Colon (tissue), 2 donors: ENCODE data around the gene TEX51.

Experiments
- FAIRE-seq: peaks from 2 replicates; lab custom pipeline; 2012; peaks lifted over from hg19 to GRCh38; lab: Jason Lieb, UNC
- donor health status: control.
- donor health status: control.

The TEX51 gene

DNA sequence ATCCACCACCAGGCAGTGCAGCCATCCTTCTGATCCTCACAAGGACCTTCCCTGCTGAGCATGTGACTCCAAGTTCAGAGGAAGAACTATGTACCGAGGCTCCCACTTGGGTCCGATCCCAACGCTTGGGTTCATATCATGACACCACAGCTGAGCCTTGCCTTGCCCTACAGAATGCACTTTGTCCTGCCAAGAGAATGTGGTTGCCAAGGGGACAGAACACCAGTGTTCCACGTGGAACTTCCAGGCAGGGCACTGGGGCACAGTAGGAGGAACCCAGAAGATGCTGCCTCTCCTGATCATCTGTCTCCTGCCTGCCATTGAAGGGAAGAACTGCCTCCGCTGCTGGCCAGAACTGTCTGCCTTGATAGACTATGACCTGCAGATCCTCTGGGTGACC lies at the start of gene TEX51:
TSS of gene TEX51 (plus strand) at position 255 of the 400 bp plus-strand sequence. CDS start at position 284, 29 bp downstream.
- FAIRE-seq = no peak

DNA sequence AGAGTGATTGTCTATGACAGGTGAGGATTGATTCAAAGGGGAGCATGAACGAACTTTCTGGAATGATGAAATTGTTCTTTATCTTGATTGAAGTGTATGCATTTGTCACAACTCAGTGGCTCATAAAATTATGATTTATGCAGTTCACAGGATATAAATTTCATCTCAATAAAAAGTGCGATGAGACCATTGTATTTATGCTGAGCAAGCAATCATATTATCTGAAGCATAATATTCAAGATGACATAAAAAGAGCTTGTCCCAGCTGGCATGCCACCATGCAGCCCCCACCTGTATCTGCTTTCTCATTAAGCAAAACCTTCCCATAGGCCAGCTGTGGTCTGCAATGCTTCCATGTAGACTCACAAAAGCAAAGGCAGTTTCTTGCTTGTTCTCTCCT lies 49.6 kb upstream of the TEX51 start:
- no peak for FAIRE-seq

DNA sequence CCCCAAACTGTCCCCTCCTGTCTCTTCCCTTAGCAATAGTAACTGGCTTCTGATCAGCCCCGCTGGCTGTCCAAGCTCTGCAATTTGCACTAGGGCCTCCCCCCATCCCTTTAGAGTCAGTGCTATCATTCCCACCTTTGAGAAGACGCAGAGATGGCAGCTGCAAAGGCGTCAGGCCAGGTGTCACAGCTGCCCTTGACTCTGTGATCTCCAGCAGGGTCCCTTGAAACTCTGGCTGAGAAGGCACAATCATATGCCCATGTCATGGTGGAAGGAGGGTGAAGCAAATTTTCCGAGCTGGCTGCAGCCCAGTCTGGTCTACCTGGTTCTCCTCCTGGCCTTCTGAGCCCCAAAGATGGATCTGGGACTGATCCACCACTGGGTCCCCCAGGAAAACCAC lies 49.2 kb upstream of the TEX51 start:
- FAIRE-seq = no peak

DNA sequence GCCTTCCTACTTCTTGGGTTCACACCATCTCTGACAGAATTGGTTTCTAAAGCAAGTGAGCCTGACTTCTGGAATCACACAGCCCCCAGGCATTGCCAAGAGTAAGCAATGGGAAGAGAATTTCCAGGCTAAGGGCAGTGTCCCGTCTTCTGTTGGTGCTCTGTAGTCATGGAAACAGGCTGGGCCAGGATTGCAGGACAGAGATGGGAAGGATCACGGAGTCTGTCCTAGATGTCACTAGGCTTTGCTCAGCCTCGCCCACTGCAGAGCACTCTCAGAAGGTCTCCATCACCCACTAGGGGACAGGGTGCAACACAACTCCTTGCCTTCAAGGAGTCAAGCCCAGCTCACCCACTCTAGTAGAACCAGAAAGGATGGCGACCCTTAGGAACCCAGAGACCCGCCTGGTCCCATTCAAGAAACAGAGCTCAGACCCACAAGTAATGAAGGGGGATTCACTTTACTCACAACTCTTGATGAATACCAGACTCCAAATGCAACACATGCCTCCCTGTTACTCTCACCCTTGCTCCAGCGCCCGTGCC lies 48.6 kb upstream of the TEX51 start:
- no peak for FAIRE-seq

DNA sequence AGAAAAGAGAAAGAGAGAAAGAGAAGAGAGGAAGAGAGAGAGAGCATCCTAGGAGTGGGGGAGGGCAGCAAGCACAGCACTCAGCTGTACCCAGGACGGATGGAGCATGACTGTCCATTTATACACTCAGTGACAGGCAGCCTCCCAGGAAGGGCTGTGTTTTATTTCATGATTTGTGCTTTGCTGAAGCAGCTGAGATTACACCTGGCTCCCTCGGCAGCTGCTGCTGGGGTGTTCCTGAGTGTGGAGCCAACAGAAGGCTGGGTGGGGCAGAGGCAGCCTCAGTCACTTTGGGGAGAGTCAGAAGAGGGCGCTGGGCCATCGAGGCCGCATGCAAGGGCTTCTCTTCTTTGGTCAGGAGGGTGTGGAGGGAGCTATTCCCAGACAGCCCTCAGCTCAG lies 47.8 kb upstream of the TEX51 start:
- FAIRE-seq = no peak

DNA sequence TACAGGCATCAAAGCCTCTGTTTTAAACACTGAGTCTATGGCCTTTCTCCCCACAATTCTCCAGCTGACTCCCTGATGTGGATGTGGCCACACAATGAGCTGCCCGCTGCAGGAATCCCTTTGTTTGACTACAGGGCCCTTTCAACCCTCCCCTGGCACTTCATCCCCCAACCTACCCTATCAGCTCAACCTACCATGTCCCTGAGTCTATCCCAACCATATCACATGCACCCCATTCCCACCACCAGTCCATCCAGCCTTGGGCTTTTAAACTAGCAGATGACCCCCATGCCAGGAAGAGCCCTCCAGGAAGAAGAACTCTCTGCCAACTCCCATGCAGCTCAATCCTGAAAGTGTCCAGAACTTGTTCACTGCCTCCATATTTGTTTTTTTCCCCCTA lies 46.9 kb upstream of the TEX51 start:
- FAIRE-seq = no peak

DNA sequence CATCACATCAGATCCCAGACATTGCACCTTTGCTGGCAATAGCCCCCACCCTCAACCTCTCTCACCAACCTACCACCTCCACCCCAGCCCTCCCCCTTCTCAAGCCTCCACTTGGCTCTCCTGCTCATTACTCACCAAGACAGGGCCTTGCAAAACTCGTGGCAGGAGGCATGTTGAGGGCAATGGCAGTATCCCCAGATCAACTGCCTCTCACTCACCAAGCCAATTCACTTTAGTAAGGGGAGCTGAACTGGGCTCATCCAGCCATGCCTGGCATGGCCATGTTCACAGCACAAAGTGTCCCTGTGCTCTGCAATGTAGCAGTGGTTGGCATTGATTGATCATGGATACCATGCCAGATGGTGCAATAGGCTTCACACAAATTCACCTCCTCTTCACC lies 46.3 kb upstream of the TEX51 start:
- FAIRE-seq = no peak

DNA sequence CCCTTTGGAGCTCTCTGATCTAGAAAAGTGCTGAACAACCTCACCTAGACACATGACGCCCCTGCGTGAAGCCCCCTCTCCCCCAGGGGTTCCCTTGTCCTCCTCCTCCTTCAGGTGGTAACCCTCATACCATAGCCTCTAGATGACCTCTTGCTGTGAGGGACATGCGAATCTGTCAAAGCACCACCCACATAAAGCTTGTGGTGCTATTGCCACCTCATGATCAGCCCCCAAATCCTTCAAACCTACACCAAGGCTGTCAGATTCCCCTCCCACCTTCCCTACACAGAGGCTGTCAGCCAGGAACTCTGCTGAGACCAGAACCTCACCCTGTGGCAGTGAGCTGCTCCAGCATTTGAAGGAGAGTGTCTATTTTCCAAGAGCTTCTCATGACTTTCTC lies 43.1 kb upstream of the TEX51 start:
- no peak for FAIRE-seq

DNA sequence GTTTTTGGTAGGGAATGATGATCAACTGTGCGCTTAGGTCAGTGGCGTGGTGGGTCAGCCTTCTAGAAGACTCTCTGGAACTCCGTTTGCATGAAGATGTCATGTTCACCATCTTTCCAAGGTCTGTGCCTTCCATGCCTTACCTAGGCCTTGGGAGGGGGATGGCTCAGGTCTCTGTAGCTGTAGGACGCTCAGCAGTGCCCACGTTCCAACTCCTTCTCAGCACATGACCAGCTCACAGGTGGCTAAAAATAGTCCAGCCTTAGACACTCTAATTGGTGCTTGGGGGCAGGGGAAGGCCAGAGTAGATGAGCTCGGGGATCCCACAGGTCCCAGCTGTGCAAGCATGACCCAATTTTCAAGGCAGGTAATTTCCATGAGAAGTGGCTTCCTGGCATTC lies 42.3 kb upstream of the TEX51 start:
- no peak for FAIRE-seq

DNA sequence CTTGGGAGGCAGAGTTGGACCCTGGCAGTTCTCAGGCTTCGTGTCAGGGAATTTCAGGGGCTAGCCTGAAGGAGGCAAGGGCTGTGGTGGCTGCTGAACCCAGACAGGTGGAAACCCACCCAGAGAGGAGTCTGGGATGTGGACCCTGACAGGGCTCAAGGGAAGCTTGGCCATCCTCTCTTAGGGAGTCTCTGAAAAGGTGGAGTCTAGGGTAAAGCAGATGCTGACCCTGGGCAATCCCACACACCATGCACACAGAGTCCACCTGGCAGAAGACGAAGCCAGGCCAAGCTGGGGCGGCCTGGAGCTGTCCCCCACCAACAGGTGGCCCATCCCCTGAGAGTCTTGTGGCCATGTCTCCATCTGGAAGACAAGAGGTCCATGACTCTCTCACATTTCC lies 41.2 kb upstream of the TEX51 start:
- no peak for FAIRE-seq

DNA sequence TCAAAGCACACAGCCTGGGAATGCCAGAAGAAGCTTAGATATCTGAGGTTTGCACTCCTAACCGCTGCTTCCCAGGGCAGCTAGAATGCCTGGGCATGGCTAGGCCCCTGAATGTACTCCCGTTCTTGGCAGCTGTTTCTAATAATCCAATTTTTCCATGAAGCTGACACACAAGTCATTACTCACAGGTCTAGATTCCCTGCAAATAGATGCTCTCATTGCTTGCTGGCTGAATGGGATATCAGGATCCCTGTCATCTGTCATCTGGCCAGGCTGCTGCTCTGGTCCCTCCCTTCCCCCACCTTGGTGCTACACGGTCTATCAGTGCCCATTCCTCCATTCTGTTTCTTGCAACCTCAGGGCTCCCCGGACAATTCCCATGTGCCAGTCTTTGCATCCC lies 40.7 kb upstream of the TEX51 start:
- no peak for FAIRE-seq

DNA sequence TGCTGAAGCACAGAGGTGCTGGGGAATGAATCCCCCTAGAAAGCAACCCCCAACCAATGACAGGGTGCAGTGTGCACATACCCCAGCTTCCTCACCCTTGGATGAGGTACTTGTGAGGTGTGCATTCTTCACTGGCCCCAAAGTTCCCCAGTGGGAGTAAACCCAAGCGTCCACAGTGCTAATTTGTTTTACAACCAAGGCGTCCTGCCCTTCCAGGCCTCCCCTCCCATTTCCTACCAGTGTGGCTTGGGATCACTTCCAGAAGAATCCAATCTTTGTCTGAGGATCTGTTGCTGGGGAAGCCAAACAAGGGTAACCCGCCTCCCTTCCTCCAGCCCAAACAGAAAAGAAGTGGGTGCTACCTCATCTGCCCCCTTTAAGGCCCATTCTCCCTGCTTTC lies 40.3 kb upstream of the TEX51 start:
- FAIRE-seq = no peak

DNA sequence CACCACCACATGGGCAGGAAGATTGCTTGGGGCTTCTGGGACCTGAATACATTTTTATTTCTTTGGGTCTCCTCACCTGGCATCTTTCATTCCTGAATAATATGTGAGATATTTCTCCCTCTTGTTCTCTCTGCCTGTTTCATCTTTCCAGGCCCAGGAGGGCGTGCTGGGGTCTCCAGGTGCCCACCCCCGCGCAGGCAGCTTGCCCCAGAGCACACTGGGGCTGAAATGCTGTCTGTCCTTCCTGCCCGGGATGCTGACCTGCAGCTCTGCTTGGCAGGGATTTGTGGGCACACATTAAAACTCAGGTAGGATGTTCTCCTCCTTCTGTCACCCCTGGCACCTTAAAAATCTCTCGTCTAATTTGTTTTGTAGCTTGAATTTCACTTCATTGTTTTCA lies 39.7 kb upstream of the TEX51 start:
- no peak for FAIRE-seq

DNA sequence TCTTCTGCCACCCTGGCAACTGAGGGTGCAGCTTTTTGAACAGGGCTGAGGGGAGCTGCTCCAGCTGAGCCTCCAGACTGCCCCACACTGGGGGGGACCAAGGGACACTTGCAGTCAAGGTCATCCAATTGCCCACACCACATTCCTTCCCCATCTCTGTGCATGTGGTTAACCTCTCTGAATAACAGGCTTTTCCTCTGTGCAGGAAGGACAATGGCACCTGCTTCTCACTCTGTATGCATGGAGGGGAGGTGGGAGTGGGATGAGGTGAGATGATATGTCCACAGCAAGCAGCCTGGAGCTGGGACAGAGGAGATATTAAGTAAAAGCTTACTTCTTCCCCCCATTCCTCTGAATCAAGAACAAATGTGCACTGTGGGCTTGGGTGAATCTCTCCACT lies 39.1 kb upstream of the TEX51 start:
- no peak for FAIRE-seq

DNA sequence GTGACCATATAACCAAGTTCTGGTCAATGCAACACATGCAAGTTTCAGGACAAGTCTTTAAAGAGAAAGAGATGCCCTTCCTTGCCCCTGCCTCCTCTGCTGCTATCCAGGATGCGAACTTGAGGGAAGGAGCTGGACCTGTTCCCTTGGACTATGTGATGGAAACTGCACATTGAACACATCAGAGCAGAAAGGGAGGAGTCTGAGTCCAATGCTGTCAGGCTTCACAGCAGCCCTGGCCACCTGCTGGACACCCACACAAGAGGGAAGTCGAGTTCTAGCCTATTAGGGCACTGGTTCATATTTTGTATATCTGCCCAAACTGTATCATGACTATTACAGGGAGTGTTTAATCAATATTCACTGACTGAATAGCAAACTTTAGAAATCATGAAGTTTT lies 38.3 kb upstream of the TEX51 start:
- FAIRE-seq = no peak

DNA sequence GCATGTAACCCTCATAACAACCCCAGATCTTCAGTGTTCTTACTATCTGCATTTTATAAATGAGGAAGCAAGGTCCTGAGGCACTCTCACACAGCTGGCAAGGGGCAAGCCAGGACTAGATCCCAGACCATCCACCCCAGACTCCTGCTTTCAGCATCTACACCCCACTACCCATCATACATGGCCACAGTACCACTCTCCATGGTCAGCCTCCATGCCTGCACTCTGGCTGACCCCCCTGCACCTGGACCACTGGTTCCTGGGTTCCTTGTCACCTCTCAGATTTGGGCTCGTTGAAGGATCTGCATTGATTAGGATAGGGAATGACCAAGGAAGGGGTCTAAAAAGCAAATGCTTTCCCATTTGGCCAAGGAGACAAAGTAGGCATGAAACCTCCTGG lies 36.0 kb upstream of the TEX51 start:
- FAIRE-seq = no peak

DNA sequence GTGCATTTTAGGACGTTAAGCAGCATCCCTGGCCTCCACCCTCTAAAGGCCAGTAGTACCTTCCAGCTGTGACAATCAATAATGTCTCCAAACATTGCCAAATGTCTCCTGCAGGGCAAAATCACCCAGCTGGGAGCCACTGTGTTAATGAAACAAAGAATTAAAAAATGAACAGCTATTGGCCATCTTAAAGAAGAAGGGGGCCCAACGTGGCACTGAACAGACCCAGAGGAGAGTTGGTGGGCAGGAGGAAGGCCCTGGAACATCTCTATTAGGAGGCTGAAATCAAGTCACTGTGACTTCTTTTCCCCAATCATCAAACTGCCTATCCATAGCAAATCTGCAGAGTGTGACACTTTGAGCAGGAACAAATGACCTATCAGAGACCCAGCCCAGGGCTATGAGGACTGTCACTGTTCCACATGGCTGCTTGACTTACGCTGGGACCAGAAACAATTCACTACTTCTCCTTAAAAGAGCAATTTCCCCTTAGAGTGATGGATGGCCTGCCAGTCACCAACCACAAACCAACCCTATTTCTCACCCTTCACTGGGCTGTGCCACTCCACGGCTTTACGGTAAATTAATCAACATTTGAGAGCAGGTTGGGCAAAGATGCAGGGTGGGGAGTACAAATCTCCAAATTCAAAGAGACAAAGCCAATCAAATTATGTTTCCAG lies 35.2 kb upstream of the TEX51 start:
- FAIRE-seq = no peak

DNA sequence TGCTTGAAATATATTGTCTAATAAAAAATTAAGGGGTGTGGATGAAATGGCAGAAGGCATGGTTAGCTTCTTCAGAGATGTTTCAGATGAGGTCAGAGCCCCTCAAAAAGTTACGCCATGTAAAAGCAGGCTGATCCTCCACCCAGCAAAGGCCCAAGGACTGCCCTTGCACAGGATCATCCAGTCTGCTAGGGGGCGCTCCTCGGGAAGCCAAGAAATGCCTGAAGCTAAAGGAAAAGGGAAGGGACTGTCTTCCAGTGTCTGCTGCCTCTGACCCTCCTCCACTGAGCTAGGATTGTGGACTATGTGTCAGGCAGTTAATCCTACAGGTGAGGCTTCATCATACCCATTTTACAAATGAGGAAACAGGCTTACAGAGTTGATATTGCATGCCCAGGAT lies 33.8 kb upstream of the TEX51 start:
- no peak for FAIRE-seq

DNA sequence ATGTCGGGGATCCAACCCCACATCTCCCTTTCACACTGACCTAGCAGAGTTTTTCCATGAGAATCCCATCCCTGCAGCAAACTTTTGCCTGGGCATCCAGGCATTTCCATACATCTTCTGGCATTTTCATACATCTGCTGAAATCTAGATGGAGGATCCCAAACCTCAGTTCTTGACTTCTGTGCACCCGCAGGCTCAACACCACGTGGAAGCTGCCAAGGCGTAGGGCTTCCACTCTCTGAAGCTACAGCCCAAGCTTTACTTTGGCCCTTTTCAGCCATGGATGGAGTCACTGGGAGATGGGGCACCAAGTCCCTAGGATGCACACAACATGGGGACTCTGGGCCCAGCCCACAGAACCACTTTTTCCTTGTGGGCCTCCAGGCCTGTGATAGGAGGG lies 32.2 kb upstream of the TEX51 start:
- no peak for FAIRE-seq

DNA sequence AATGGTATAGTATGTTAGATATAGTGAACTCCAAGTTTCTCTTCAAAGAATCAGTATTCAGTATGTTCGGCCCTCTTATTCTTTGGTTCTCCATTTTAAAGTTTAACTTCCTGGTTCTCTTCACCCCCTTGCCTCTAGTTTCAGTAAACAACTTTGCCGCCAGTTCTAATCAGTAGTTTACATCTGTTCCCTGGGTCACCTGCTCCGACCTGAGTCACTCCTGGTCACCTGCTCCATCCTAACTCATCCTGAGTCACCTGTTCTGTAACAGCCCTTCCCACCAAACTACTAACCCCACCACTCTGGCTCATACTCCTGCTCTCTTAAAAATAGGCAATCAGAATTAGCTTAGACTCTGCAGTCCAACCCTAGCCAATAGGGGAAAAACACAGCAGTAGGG lies 23.7 kb upstream of the TEX51 start:
- FAIRE-seq = no peak

DNA sequence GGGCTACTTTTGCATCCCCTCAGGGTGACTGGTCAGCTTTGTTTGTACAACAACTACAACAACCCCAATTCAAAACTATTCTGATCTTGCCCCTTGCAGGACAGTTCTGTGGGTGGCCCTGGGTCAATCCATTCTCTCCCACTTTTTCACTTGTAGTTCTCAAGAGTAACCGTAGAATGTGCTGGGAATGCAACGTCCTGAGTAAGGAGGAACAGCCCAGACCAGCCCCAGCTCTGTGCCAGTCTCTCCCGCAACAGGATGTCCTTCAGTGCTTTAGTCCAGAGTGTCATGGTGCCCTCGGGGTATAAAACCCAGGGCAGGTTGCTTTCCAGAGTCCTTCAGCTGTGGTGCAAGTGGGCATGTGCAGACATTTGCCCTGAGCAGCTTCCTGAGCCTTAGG lies 22.1 kb upstream of the TEX51 start:
- FAIRE-seq = no peak

DNA sequence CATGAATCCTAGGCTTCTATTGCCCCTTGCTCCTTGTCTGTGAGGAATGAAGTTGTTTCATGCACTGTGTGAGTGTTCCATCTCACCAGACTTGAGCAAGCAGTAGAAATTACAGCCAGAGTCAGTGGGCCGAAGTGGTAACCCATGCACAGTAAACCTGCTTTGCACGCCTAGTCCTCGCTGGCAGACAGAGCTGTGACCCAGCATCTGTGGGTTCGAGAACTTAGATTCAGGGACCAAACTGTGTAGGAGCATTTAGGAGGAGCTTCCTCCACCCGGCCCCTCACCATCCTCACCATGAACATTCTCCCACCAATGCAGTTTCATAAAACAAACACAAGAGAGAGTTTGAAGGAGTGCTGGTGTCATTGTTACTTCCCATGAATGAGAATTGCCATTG lies 21.6 kb upstream of the TEX51 start:
- FAIRE-seq = no peak

DNA sequence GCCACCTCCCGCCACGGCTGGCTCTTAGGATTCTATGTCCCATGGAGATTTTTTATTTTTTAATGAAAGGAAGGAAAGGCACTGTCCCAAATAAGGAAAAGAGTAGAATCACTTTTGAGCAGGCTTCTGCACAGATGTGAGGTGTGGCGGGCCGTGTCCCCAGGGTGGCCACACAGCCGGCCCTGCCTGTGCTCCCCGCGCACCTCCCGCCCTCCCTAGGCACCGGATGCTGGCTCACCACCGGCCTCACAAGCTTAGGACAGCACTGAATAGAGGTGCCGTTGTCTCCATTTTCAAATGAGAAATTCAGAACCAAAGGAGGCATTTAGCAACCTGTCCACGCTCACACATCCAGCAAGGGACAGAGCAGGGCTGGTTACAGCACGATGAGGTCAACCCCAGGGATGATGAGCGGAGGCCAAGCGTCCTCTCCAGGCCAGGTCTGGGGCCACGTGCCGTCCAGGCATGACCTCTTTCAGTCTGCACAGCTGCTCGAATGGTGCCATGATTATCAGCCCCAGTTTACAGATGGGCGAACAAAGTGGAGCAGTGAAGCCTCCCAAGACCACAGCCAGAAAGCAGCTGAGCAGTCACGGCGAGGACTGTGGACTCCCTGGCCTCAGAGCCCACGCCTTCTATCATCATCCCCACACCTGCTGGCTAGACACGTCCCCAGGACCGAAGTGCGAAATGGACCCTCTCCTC lies 20.7 kb upstream of the TEX51 start:
- no peak for FAIRE-seq

DNA sequence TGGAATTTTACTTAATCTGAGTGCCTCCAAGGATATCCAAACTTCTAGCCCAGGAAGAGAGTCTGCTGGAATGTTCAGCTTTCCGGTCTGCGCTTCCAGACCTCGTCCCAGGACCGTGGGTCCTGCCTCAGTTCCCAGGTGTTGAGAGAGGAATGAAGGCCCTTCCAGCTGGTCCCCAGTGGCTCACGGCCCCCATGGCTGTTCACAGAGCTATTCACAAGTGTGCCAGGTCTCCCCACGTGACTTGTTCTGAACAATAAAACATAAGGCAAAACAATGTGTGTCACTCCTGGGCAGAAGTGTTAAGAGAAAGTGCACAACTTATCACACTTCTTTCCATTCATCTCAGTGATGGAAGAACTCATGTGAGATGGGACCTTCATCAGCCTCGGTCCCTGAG lies 20.1 kb upstream of the TEX51 start:
- no peak for FAIRE-seq
